HG03342 (cell line): ENCODE results near the gene KMT5B.

Source experiments
- ATAC-seq: cut with Tn5 transposase; IDR thresholded peaks from one replicate; pipeline ENCODE4 v1.9.1; 2021; ENCODE audit warnings: mild to moderate bottlenecking, moderate library complexity; ENCODE audit not compliant: unreplicated experiment

The KMT5B gene

GRCh38 chr11:68189082-68189481 lies 24.0 kb downstream of the KMT5B start:
- no peak for ATAC-seq

GRCh38 chr11:68186061-68186460 lies 27.0 kb downstream of the KMT5B start:
- ATAC-seq, result no peak

- no peak for ATAC-seq
Measured at GRCh38 chr11:68181719-68182451, 31.2 kb downstream of the KMT5B start.

- ATAC-seq, result no peak
Measured at GRCh38 chr11:68179847-68180246, 33.2 kb downstream of the KMT5B start.

- ATAC-seq, result no peak
Measured at GRCh38 chr11:68177877-68178276, 35.2 kb downstream of the KMT5B start.

- ATAC-seq, result no peak
Measured at GRCh38 chr11:68173926-68174325, 39.2 kb downstream of the KMT5B start.

- ATAC-seq, result no peak
Measured at GRCh38 chr11:68169442-68169841, 43.7 kb downstream of the KMT5B start.

- no peak for ATAC-seq
Measured at GRCh38 chr11:68168694-68169093, 44.4 kb downstream of the KMT5B start.

- no peak for ATAC-seq
Measured at GRCh38 chr11:68167474-68167873, 45.6 kb downstream of the KMT5B start.

- no peak for ATAC-seq
Measured at GRCh38 chr11:68166969-68167368, 46.1 kb downstream of the KMT5B start.

- ATAC-seq, result no peak
Measured at GRCh38 chr11:68165601-68166000, 47.5 kb downstream of the KMT5B start.

- ATAC-seq, result no peak
Measured at GRCh38 chr11:68164437-68164836, 48.7 kb downstream of the KMT5B start.

GRCh38 chr11:68163691-68164090 lies 49.4 kb downstream of the KMT5B start:
- ATAC-seq, result no peak

GRCh38 chr11:68160100-68160695 lies 52.9 kb downstream of the KMT5B start:
- ATAC-seq, result no peak

- no peak for ATAC-seq
Measured at GRCh38 chr11:68159665-68160064, 53.4 kb downstream of the KMT5B start.

- ATAC-seq, result no peak
Measured at GRCh38 chr11:68159161-68159560, 53.9 kb downstream of the KMT5B start.

GRCh38 chr11:68158580-68158979 lies 54.5 kb downstream of the KMT5B start:
- ATAC-seq, result no peak

- no peak for ATAC-seq
Measured at GRCh38 chr11:68153742-68154141, 59.4 kb downstream of the KMT5B start.

GRCh38 chr11:68150037-68150436 lies 63.1 kb downstream of the KMT5B start:
- no peak for ATAC-seq

- ATAC-seq, result no peak
Measured at GRCh38 chr11:68149417-68149816, 63.7 kb downstream of the KMT5B start.

GRCh38 chr11:68148879-68149278 lies 64.2 kb downstream of the KMT5B start:
- ATAC-seq, result no peak

GRCh38 chr11:68148071-68148805 lies 64.9 kb downstream of the KMT5B start:
- ATAC-seq, result no peak
